Mammary epithelial cell (primary cell): ENCODE results near the gene PNPLA1.

Source experiments
- CTCF ChIP-seq, 2 donors: IDR thresholded peaks in 1 of 2; conservative IDR thresholded peaks in 1 of 2; 2 replicates each; pipeline ENCODE4 v1.5.1; 2011 to 2012; ENCODE audit warnings: inconsistent platforms in 2 of 2, low read length in 2 of 2, mild to moderate bottlenecking in 2 of 2, control low read depth in 1 of 2, low read depth in 1 of 2; ENCODE audit not compliant: insufficient read depth in 1 of 2; ENCODE audit errors: extremely low read depth in 1 of 2
- EZH2 ChIP-seq: IDR thresholded peaks from 2 replicates; pipeline ENCODE4 v1.6.1; 2012; ENCODE audit warnings: low read length, inconsistent platforms, borderline replicate concordance

- TF ChIP-seq CTCF (conservative IDR thresholded peaks at IDR 0.05 in 1 of 2, IDR thresholded peaks at IDR 0.05 in 1 of 2; ENCODE audit: extremely low read depth in 1 of 2, insufficient read depth in 1 of 2, low read depth in 1 of 2, low read length in 2 of 2) = no peak
- no peak for TF ChIP-seq EZH2
Measured at GRCh38 chr6:36224918-36225461, 44.9 kb upstream of the PNPLA1 start.
